NOMO-1 treated with DMSO at 0.1 percent for 48 hours (cell line): ENCODE measurements around the gene ABHD16B.

Experiments
- DNase-seq: peaks from one replicate; lab custom pipeline; 2025; ENCODE audit not compliant: unreplicated experiment; lab: John Stamatoyannopoulos, UW

ABHD16B gene

DNA sequence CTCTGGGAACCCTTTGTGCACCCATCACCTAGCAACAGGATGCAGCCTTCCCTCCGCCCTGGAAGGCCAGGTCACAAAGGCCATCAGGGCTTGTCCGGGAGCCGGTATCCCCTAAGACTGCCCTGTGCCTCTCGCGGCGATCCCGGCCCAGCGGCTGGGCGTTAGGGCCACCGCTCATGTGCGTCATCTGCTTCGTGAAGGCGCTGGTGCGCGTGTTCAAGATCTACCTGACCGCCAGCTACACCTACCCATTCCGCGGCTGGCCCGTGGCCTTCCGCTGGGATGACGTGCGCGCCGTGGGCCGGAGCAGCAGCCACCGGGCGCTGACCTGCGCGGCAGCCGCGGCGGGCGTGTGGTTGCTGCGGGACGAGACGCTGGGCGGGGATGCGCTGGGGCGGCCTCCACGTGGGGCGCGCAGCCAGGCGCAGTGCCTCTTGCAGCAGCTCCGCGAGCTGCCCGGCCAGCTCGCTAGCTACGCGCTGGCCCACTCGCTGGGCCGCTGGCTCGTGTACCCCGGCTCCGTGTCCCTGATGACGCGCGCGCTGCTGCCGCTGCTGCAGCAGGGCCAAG, at the start of gene ABHD16B:
ABHD16B (plus strand) TSS at position 134 of the 570 bp plus-strand sequence; CDS start at position 177, 43 bp downstream.
- DNase-seq, result no peak

DNA sequence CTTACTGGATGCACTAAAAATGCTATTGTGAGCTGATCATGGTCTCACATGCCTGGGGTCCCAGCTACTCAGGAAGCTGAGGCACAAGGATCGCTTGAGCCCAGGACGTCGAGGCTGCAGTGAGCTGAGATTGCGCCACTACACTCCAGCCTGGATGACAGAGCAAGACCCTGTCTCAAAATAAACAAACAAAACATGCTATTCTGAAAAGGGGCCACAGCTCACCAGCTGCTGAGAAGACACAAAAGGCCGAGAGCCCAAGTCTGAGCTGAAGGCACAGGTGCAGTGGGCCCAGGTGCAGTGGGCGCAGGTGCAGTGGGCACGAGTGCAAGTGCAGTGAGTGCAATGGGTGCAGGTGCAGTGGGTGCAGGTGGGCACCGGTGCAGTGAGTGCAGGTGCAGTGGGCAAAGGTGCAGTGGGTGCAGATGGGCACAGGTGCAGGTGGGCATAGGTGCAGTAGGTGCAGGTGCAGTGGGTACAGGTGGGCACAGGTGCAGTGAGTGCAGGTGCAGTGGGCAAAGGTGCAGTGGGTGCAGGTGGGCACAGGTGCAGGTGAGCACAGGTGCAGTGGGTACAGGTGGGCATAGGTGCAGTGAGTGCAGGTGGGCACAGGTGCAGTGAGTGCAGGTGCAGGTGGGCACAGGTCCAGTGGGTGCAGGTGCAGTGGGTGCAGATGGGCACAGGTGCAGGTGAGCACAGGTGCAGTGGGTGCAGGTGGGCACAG, 46.2 kb upstream of the ABHD16B start:
- no peak for DNase-seq

DNA sequence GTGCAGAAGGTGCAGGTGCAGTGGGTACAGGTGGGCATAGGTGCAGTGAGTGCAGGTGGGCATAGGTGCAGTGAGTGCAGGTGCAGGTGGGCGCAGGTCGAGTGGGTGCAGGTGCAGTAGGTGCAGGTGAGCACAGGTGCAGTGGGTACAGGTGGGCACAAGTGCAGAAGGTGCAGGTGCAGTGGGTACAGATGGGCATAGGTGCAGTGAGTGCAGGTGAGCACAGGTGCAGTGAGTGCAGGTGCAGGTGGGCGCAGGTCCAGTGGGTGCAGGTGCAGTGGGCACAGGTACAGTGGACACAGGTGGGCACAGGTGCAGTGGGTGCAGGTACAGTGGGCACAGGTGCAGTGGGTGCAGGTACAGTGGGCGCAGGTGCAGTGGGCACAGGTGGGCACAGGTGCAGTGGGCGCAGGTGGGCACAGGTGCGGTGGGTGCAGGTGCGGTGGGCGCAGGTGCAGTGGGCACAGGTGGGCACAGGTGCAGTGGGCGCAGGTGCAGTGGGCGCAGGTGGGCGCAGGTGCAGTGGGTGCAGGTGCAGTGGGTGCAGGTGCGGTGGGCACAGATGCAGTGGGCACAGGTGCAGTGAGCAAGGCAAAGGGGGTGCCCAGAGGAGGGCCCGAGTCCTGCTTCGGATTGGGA, 45.6 kb upstream of the ABHD16B start:
- DNase-seq, result no peak

DNA sequence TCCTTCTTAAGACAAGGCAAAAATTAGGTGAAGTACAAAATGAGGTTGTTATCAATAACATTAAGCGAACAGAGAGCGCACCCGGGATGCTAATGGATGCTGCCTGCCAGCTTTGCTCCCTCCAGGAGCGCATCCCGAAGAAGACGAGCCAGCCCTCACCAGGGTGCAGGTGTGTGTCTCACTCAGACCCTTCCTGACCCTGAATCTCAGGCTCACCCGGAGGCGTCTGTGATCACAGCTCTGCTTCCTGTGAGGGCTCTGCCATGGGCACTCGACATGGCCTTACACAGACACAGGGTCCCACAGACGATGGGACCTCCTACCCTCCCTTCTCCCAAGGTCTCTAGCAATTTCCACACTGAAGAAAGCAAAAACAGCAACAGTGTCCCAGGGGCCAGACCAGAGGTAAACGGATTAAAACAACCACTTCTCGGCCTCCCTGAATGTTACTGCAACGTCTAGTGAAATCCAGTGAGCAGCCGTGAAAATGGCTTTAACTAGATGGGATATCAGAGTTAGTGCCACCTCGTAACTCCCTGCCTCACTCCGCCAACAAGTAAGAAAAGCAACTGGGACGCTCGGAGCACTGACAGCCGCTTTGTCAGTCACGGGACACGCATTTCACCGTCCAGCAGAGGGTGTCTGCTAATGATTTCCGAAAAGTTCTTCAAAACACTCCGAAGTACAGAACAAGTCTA, 41.9 kb upstream of the ABHD16B start:
- DNase-seq, result peak; percentile 38

DNA sequence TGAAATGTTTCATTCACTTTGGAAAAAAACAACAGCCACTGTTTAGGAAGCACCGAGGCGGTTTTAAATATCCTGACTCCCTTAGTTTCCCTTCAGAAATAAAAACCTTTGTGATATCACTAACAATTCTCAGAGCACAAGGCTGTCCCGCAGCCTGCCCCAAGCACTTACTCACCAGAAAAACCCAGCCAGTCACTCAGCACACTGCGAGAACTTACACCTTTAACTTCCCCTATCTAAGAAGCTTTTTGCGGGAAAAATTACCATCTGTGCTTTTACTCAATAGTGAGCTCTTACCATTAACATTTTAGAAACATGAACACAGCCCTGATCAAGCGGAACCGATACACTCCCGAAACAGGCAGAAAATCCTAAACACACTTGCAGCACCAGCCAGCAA, 39.5 kb upstream of the ABHD16B start:
- DNase-seq, result peak; percentile 61

DNA sequence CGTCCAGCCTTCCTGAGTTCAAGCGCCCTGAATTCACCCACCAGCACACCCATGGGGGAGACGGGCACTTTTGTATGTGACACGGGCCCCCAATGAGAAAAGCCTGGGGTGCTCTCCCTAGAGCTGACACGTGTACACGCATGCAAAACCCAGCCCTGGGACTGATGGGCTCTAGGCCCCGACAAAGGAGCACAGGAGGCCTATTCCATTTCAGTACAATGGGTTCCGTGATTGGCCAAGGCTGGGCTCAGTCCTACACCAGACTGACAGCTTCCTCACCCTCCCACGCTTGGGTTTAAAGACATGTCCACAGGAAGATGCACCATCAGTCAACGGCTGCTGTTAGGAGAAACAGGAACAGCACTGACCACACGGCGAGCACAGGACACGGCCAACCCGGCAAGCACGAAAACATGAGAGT, 39.0 kb upstream of the ABHD16B start:
- peak; percentile 56 for DNase-seq

DNA sequence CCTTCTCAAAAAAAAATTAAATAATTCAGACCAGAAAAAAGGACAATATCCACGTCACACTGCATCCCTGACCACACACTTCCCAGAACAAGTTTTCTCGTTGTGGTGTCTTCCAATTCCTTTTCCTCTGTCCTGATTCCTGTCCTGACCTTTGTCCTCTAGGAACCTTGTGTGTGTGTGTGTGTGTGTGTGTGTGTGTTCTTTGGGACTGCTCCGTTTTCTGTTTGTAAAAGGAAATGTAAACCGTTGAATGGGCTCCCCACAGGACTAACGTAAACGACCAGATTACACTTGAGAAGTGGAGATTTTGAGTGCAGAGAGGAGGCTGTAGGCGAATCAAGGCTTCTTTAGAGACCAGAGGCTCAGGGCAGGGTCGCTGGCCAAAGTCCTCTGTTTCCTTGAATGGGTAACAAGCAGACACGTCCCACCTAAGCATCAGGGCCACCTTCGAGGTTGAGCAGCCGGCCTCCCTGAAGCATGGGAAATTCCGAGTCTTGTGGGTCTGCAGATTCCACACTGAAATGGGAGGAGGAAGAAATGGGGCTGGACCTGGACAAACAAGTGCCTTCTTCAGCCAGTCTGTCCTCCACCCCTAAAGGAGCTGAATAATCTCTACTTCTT, 37.5 kb upstream of the ABHD16B start:
- no peak for DNase-seq

DNA sequence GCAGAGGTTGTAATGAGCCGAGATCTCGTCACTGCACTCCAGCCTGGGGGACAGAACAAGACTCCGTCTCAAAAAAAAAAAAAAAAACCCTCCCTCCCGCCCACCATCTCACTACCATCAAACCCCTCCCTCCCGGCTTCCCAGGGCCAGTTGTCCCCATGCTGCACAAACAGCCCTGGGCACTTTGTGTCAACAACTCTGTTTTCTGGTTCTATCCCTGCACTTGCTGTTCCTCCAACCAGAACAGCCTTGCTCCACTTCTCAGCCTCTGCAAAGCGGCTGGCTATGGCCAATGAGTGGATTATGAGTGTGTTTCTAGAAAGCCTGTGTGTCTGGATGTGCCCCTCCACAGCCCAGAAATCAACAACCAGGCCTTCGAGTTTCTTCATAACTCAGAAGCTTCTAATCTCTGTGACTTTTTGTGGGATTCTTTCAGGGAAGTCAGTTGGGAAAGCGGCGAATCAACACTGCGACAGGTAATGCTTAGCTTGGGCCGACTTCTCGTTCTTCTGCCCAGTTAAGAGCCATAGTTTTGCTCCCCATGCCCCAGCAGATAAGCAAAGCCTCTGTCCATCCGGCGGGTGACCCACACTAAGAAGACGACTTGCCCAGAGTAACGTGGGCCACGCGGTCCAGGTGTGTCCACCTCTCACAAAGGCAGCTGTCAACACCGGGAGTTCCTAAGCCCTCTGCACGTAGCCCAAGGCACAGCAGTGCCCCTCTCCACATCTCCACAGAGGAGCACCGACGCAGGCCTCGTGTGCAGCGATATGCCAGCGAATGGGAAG, 35.8 kb upstream of the ABHD16B start:
- no peak for DNase-seq

DNA sequence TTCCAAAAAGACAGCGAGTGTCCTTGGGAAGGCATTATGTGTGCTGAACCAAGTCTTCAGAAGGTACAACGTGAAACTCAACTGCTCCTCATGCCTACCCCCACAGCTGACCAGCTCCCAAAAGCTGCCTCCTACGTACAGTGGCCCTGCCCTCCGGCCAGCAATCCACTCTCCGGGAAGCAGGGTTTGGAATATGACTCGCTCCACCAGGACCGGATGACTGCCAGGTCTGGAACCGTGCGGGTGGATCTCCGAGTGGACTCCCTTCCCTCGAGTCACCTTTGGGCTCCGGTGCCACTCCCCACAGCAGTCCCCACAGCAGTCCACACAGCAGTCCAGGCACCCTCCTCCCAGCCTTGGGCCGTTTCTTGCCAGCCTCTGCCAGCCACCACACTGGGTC, 34.5 kb upstream of the ABHD16B start:
- DNase-seq, result no peak

DNA sequence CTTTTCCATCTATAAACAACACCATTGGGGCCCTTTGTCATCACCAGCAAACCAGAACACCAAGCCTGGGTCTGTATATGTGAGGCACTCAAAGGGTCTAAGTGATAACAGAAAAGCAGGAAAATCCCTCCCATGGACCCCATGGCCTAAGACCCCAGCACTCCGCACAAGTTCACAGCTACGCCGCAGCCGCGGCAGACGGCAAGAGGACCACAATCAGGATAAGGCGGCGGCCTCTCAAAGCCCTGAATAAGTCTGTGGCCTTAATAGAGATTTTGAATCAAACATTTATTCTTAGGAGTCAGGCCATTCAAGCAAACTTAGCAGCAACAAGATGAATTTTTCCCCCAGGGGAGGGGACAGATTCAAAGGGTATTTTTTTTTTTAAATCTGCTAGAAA, 33.2 kb upstream of the ABHD16B start:
- DNase-seq, result no peak

DNA sequence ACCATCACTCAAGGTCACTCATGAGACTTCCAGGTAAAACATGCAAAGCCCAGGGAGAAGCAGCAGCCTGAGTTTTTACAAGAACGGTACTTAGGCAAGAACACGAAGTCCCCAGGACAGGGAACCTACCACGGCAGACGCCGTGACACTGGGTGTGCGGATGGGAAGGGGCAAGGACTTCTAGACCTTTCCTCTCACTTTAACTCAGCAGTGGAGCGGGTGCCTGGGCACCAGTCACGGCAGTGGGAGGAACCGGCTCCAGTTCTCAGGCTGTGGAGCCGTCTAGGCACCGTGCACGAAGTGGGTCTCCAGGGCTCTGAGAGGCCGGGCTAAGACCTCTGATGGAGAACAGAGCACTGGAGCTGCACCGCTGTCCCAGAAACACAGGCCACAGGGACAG, 32.8 kb upstream of the ABHD16B start:
- DNase-seq, result no peak

DNA sequence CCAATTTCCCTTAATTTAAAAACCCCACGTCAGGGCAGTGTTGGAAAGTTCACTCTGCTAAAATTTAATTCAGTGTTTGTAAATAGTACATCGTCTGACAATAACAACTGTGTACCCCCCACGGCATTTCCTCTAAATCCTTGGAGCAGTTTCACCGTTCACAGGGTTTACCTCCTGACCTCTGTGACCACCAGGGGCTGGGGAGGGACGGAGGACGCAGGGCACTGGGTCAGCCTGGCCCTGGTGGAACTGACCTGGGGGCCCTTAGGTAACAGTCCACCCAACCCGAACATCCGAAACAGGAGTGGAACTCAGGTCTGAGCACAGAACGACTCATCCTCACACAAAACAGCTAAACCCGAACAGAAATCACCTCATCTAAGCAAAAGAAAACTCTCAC, 32.3 kb upstream of the ABHD16B start:
- DNase-seq, result no peak

DNA sequence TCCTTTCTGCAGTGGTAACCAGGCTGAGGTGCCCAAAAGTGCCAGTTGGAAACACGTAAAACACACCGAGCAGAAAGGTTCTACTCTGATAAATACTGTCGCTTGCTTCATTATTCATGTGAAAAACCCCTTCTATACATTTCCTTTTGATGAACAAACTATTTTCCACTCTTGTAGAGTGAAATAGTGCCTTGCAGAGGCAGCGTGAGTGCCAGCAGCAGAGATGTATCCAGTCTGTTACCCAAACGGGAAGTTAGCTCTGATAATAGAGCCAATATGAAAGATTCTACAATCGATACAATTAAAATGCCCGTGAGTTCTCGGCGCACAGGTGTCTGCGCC, 31.7 kb upstream of the ABHD16B start:
- DNase-seq, result no peak

DNA sequence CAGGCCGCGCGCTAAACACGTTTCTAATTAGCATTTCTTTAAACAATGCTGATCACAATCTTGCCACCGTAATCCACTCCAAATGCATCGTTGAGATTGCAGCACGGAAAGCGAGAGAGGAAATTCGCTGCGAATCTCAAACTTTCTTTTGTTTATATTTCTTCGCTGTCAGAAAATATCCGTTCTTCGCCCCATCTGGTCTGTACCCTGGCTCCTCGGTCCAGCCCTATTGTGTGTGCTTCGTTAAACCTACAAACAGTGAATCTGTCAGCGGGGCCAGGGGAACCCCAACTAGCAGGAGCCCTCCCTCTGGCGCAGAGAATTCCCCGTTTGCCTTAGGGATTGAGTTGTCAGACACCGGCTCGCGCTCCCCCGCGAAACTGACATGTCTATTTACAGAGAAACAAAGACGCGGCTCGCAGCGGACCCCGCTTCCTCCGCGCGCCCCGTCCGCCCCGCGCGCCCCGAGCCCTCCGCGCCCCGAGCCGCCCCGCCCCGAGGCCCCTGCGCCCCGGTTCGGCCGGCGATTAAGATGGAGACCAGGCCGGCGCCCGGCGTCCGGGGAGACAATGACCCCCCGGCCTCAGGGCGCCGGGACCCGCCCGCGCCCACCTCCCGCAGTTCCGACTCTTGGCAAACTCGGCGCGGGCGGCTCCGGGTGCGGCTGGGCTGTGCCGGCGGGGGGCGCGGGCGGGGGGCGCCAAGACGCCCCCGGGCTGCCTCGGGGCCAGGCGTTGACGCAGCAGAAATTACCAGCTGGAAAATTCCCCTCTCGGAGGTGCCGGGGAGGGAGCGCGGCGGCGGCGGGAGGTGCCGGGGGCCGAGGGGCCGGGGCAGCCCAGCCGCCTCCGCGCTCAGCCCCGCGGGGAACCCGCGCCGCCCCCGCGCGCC, 31.1 kb upstream of the ABHD16B start:
- DNase-seq, result no peak

DNA sequence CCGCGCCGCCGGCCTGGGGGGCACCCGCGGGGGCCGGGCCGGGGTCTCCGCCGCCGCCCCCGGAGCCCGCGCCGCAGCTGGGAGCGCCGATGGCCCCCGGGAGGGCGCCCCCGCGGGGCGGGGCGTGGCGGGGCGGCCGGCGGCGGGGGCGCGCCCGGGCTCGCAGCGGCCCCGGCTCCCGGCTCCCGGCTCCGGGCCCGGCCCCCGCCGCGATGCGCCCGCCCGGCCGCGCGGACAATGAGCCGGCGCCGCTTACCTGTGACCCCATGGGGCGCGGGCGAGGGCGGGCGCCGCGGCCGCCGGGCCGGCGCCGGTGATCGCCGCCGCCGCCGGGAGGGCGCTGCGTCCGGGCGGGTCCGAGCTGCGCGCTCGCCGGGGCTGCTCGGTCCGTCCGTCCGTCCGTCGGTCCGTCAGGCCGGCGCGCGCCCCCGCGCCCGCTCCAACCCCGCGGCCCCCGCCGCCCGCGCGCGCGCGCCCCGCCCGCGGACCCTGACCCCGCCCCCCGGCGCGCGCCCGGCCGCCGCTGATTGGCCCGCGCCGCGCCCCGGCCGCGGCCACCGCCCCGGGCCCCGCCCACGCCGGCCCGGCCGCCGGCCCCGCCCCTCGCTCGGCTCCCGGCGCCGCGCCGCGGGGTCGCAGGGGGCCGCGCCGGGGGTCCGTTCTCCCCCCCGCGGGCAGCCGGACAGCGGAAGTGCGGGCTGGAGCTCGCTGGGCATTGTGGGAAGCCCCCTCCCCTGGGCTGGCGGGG, 30.3 kb upstream of the ABHD16B start, which contains the start of gene ZBTB46:
ZBTB46 (minus strand) TSS at position 424 of the 748 bp plus-strand sequence. CDS start 40,507 bp downstream, outside the sequence.
- no peak for DNase-seq

DNA sequence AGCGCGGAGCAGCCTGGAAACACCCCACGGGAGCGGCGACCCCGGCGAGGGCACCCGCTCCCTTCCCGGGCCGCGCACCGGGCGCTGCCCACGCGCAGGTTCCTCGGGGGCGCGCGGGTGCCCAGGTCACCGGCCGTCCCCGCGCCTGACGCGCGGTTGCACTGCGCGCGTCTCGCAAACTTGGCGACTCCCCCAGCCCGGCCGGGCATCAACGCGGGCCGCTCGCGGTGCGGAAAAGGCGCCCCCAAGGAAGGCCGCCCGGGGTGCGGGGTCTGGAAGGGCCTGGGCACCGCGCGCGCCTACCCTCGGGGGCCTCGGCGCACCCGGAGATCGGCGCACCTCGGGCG, 29.7 kb upstream of the ABHD16B start:
- no peak for DNase-seq

DNA sequence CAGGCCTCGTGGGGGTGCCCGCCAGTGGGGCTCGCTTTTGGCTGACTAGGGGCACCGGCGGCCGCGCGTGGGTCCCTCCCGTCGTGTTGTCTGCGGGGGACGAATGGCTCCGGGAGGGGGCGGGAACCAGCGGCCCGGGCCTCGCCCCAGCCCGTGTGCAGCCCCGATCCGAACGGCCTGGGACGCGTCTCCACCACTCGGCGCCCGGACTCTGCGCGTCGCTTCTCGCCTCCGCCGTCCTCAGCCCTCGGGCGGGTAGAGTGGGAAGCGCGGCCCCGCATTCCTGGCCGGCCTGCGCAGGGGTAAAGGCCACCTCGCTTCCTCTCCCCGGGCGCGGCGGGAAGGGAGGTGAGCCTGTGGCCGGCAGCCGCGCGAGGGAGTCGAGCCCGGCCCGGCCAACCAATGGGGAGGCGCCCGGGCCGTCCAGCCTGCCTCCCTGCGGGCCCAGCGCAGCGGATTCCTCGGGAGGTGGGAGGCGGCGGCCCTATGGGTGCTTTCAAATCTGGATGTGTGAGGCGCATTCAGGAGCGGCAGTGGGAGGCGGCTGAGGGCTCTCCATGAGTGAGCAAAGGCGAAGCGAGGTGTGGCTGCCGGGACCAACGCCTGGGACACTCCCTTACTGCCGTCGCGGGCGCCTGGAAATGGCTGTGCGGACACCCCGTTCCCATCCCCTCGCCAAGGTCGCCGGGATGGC, 29.2 kb upstream of the ABHD16B start:
- no peak for DNase-seq

DNA sequence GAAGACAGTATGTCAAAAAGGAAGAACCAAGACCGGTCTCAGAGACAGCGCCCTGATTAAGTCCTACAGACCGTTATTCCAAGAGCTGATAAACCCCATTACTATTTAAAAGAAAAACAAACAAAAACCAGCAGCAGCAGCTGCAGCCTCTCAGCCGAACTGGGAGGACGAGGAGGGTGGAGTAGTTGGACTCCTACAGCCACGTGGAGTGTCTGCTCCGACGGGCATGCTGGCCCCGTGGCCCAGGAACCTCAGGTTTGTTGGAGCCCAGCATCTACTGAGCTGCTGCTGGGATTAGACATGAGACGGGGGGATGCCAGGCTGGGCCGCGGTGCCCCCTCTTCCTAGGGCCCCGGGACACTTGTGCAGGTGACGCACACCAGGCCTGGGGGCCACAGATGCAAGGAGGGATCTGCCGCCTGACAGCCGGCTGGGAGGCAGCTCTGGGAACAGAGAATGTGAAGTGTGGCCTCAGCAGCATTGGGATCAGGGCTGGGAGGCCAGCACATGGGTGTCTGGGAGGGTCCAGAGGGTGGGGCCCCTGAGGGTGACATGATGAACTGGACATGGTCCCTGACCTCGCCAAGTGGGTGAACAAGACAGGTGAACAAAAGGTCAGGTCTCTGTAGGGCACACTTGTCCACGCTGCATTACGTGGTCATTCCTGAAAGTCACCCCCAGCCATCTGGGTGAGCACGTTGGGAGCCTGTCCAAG, 27.4 kb upstream of the ABHD16B start:
- DNase-seq, result no peak
